Suprapubic skin (tissue), 4 donors: ENCODE data around the gene ZSWIM4.

ENCODE experiments used
- EP300 ChIP-seq: sonication (generic); formaldehyde crosslinking; IDR thresholded peaks from one replicate; pipeline ENCODE4 v1.6.1; 2017; ENCODE audit warnings: antibody characterized with exemption
- POLR2A ChIP-seq, 2 donors: fragments of 450-650 bp; IDR thresholded peaks; one replicate each; pipeline ENCODE4 v1.6.1; 2017; ENCODE audit warnings: antibody characterized with exemption in 2 of 2, mild to moderate bottlenecking in 2 of 2, moderate library complexity in 2 of 2
- POLR2AphosphoS5 ChIP-seq, 3 donors: sonication (generic); formaldehyde crosslinking; IDR thresholded peaks; one replicate each; pipeline ENCODE4 v1.6.1; 2017; ENCODE audit warnings: antibody characterized with exemption in 3 of 3
- TF ChIP-seq, protein P1 (sequence below), 2 donors: fragments of 200-600 bp in 1 of 2; fragments of 450-650 bp in 1 of 2; sonication (generic) in 1 of 2; IDR thresholded peaks; one replicate each; pipeline ENCODE4 v1.5.1; 2016 to 2019; ENCODE audit warnings: antibody characterized with exemption in 2 of 2, mild to moderate bottlenecking in 1 of 2, moderate library complexity in 1 of 2

DNA sequence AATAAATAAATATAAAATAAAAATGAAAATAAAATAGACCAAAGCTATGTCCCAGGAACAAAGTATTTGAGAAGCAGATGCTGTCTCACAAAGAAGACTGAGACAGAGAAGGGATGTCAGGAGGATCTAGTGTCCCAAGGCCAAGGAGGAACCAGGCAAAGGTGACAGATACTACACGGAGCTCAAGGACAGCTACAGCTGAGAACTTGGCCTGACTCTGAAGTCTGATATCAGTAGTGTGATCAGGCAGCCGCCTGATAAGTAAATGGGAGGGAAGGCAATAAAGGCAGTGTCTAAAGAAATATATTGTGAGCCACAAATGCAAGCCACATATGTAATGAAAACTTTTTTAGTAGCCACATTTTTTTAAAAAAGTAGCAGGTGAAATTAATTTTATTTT, 61.3 kb downstream of the ZSWIM4 start:
- TF ChIP-seq, protein P1, sequence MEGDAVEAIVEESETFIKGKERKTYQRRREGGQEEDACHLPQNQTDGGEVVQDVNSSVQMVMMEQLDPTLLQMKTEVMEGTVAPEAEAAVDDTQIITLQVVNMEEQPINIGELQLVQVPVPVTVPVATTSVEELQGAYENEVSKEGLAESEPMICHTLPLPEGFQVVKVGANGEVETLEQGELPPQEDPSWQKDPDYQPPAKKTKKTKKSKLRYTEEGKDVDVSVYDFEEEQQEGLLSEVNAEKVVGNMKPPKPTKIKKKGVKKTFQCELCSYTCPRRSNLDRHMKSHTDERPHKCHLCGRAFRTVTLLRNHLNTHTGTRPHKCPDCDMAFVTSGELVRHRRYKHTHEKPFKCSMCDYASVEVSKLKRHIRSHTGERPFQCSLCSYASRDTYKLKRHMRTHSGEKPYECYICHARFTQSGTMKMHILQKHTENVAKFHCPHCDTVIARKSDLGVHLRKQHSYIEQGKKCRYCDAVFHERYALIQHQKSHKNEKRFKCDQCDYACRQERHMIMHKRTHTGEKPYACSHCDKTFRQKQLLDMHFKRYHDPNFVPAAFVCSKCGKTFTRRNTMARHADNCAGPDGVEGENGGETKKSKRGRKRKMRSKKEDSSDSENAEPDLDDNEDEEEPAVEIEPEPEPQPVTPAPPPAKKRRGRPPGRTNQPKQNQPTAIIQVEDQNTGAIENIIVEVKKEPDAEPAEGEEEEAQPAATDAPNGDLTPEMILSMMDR (IDR thresholded peaks at IDR 0.05) = no peak
- TF ChIP-seq POLR2AphosphoS5 (IDR thresholded peaks at IDR 0.05) (no peak), POLR2A (IDR thresholded peaks at IDR 0.05) (no peak), EP300 (no peak)
